NCI-H187 treated with DMSO at 0.1 percent for 48 hours (cell line): Measurements from ENCODE around the gene OR56A1.

Source experiments
- DNase-seq: peaks from one replicate; lab custom pipeline; 2025; lab: John Stamatoyannopoulos, UW

OR56A1 gene

DNA sequence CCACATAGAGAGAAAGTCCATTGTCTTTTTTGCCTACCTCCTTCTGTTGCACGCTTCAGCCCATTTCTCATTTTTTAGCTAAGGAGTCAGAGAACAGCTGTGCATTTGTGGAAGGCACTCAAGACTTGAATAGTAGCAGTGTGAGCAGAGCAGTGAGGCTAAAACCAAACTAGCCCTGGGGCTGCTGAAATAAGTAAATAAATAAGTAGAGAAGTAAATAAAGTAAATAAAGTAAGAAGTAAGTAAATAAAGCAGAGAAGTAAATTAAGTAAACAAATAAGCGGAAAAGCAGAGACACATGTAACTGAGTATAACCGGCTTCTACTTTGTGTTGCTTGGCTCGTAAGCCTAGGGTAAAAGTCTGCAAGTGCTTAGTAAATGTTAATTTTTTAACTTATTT lies 41.4 kb downstream of the OR56A1 start:
- no peak for DNase-seq

DNA sequence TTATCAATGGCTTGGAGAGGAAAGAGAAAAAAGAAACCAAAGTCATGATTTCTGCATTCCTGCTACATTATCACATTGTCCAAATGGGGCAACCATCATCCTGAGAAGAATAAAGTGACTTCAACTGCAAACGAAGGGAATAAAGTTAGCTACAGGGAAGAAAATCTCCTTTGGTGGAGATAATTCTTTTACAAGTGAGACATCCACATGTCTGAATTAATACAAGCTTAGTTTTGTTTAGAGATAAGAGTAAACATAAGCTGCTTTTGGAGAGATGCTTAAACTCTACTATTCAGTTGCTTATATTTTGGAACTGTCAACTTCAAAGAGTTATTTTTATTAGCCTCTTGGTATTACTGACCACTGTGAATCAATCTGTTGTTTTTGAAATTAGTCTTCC lies 43.7 kb downstream of the OR56A1 start, which contains the start of gene OR52L1:
OR52L1 (minus strand) TSS at position 101 of the 400 bp plus-strand sequence; CDS start at position 46, 55 bp downstream.
- DNase-seq, result no peak

DNA sequence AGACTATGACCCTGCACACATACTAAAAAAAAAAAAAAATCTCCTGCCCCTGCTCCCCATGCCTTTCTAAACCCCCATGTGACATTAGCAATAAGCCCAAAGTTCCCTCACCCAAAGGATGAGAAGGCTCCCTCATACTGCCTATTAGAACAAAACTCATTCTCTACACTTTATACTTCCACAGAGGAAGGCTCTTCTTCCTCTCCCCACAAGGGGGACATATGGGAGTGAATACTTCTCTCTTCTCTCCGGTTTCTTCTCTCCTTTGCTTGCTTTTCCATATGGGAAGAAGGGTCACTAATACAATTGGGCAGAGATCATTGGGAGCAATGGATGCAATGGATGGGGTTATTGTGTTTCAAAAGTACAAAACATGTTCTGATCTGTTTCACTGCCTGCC lies 47.1 kb downstream of the OR56A1 start:
- DNase-seq, result no peak

DNA sequence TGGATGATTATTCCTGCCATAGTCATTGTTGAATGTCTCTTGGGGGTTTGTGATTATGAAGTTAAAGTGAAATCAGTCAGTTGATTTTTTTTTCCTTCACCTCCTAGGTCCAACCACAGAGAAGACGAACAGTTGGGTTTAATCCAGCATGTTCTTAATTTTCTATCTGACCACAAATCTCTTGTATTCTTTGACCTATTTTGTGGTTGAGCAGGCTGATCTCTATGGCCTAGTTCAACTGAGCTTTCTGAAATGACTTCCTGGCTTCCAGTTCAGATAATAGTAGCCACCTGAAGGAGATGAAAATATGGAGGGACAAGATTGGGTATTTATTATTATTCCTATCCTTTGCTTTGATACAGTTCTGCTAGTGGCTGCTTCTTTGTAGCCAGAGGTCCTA lies 57.0 kb downstream of the OR56A1 start:
- DNase-seq, result no peak
